Measurements from ENCODE around the gene DSG4. TPM values are rescaled to one million over a fixed set of nuclear protein-coding genes. Genes with fewer than 3 reads are reported as not detected.

The DSG4 gene
- total RNA-seq, 1 experiment from 2014 or later = not detected

GRCh38 chr18:31393286-31393685, 16.7 kb downstream of the DSG4 start:
- CTCF ChIA-PET = no interaction called here
- no TSS peak for BruUV-seq (replicated peaks)
- no peak for TF ChIP-seq CTCF (IDR thresholded peaks at IDR 0.05; ENCODE audit: unreplicated experiment)
- H3K4me1 Mint-ChIP-seq (ENCODE audit: low read depth, unreplicated experiment) = peaks cover 26% of the 10 kb centered on the region
- no peaks in the 10 kb centered on the region for H3K36me3 Mint-ChIP-seq (ENCODE audit: insufficient read depth, unreplicated experiment)
- H3K4me3 Mint-ChIP-seq (ENCODE audit: low read depth, unreplicated experiment) = no peak overlapping the region
- DNase-seq = no peak
- no peaks in the 10 kb centered on the region for H3K9me3 Mint-ChIP-seq (ENCODE audit: low read depth, unreplicated experiment)
- no peak overlapping the region for H3K27ac Mint-ChIP-seq (ENCODE audit: unreplicated experiment)
- no peaks in the 10 kb centered on the region for H3K27me3 Mint-ChIP-seq (ENCODE audit: unreplicated experiment)
- intact Hi-C loops (cut with micrococcal nuclease; ENCODE audit: unreplicated experiment) = no loop called here

DNA sequence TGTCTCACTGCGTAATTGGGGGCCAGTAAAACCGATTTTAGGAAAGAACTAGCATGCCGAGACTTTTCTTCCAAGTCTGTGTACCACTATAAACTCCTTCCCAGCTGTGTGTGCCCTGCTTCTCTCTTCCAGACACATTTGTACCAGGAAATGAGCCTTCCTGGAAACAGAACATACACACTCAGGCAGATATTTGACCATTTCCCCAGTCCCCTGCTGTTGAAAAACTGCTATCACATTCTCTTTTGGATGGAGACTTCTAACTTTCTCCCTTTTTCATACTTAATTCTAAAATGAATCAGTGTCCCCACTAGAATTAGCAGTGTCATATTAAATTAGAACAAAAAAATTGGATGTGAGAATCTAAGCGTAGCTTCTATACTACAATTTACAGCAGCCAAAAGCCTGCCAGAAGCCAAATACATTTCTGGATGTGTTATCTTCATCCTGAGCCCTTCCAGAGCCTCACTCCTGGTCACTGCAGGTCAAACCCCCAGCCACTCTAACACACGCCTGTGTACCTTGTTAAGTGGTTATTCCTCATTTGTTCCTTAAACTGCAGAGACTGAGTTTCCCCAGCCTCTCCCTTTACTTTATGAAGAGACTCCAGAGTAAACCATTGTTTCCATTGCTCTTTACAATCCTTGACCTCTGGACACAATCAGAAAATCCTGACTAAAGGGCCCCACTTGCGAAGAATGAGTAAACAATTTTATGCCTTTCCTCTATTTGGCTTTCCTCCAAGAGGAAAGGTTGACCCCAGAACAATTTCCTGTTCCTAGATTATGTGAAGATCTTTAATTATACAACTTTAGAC, 20.4 kb downstream of the DSG4 start:
- Mint-ChIP-seq H3K4me3 (ENCODE audit: low read depth, unreplicated experiment) (no peak overlapping the region), H3K27ac (ENCODE audit: unreplicated experiment) (no peak overlapping the region), H3K36me3 (ENCODE audit: insufficient read depth, unreplicated experiment) (no peaks in the 10 kb centered on the region), H3K4me1 (ENCODE audit: low read depth, unreplicated experiment) (peaks cover 56% of the 10 kb centered on the region), H3K27me3 (ENCODE audit: unreplicated experiment) (no peaks in the 10 kb centered on the region), H3K9me3 (ENCODE audit: low read depth, unreplicated experiment) (no peaks in the 10 kb centered on the region)
- TF ChIP-seq CTCF (IDR thresholded peaks at IDR 0.05; ENCODE audit: unreplicated experiment) = no peak
- no peak for DNase-seq
- CTCF ChIA-PET = interaction anchor here (0.7 kb wide), 2 partner anchors 10 to 1084 kb away, joined by 4 read pairs; no protein-coding TSS in a partner anchor
- intact Hi-C loops (cut with micrococcal nuclease; ENCODE audit: unreplicated experiment) = loop anchor here (5.0 kb wide), 1 partner anchor 130 kb away; no protein-coding TSS in a partner anchor
- no TSS peak for BruUV-seq (replicated peaks)

GRCh38 chr18:31398191-31398590, 21.6 kb downstream of the DSG4 start:
- intact Hi-C loops (cut with micrococcal nuclease; ENCODE audit: unreplicated experiment) = loop anchor here (5.0 kb wide), 1 partner anchor 131 kb away; no protein-coding TSS in a partner anchor
- no peak overlapping the region for H3K4me3 Mint-ChIP-seq (ENCODE audit: low read depth, unreplicated experiment)

More at GRCh38 chr18:31398191-31398590, 21.6 kb downstream of the DSG4 start:
- Mint-ChIP-seq H3K27ac (ENCODE audit: unreplicated experiment) (no peak overlapping the region), H3K27me3 (ENCODE audit: unreplicated experiment) (no peaks in the 10 kb centered on the region), H3K36me3 (ENCODE audit: insufficient read depth, unreplicated experiment) (no peaks in the 10 kb centered on the region), H3K9me3 (ENCODE audit: low read depth, unreplicated experiment) (no peaks in the 10 kb centered on the region), H3K4me1 (ENCODE audit: low read depth, unreplicated experiment) (peaks cover 51% of the 10 kb centered on the region)
- no TSS peak for BruUV-seq (replicated peaks)
- TF ChIP-seq CTCF (IDR thresholded peaks at IDR 0.05; ENCODE audit: unreplicated experiment) = no peak
- DNase-seq = no peak
- CTCF ChIA-PET = no interaction called here

Data from Calu3 (cell line).